ENCODE results near the gene OASL.

DNA sequence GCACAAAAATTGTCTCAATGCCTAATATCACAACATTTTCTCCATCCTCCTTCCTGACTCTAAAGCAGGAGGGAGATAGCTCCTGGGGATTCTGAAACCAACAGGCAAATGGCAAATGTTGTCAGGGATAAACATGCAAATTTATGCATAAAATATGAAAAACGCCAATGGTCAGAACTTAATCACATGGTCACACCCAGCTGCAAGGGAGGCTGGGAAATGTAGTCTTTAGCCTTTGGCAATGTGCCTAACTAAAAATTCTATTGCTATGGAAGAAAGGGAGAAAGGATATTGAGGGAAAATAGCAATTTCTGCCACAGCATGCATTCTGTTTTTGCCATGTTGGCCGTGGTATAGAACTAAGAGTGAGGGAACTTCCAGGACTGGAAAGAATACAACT lies 11.7 kb upstream of the OASL start:
- no peak for TF ChIP-seq EZH2phosphoT487 (IDR thresholded peaks at IDR 0.05)
- TF ChIP-seq, protein P1, sequence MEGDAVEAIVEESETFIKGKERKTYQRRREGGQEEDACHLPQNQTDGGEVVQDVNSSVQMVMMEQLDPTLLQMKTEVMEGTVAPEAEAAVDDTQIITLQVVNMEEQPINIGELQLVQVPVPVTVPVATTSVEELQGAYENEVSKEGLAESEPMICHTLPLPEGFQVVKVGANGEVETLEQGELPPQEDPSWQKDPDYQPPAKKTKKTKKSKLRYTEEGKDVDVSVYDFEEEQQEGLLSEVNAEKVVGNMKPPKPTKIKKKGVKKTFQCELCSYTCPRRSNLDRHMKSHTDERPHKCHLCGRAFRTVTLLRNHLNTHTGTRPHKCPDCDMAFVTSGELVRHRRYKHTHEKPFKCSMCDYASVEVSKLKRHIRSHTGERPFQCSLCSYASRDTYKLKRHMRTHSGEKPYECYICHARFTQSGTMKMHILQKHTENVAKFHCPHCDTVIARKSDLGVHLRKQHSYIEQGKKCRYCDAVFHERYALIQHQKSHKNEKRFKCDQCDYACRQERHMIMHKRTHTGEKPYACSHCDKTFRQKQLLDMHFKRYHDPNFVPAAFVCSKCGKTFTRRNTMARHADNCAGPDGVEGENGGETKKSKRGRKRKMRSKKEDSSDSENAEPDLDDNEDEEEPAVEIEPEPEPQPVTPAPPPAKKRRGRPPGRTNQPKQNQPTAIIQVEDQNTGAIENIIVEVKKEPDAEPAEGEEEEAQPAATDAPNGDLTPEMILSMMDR (IDR thresholded peaks at IDR 0.05): no peak
